Neural cell (in vitro differentiated cells): ENCODE measurements around the gene MYOG.

Experiments used
- CTCF ChIP-seq: fragments of 450-650 bp; IDR thresholded peaks from 2 replicates; pipeline ENCODE4 v1.5.1; 2014; ENCODE audit warnings: antibody characterized with exemption, mild to moderate bottlenecking, moderate library complexity; ENCODE audit not compliant: poor library complexity, severe bottlenecking
- EP300 ChIP-seq: fragments of 450-650 bp; conservative IDR thresholded peaks from 2 replicates; pipeline ENCODE4 v1.6.1; 2014; ENCODE audit warnings: antibody characterized with exemption, mild to moderate bottlenecking, moderate library complexity; ENCODE audit not compliant: poor library complexity, severe bottlenecking
- EZH2 ChIP-seq: fragments of 200-600, 300-800 bp; shearing (Covaris generic), sonication (generic); IDR thresholded peaks from 2 replicates; pipeline ENCODE4 v1.6.1; 2014; ENCODE audit warnings: antibody characterized with exemption, low read length, borderline replicate concordance, mild to moderate bottlenecking; ENCODE audit not compliant: insufficient read depth, poor library complexity, severe bottlenecking
- TAF1 ChIP-seq: IDR thresholded peaks from 2 replicates; pipeline ENCODE4 v1.6.1; 2012; ENCODE audit warnings: low read depth

GRCh38 chr1:203048086-203048485 lies 37.7 kb downstream of the MYOG start:
- TF ChIP-seq CTCF (no peak), EZH2 (no peak), EP300 (no peak), TAF1 (no peak)
